ENCODE data around the gene OR1F1.
"Not testable (repeated sequence)": the region's sequence is repeated elsewhere in the genome, so short reads cannot be mapped to it uniquely, and the experiment has no call there.

Gene OR1F1

GRCh38 chr16:3175157-3176093, 12.6 kb upstream of the OR1F1 start:
- Mint-ChIP-seq H3K4me1 (peaks cover 40% of the 10 kb centered on the region), H3K4me3 (peak overlapping the region; percentile 57), H3K27me3 (peaks cover 76% of the 10 kb centered on the region), H3K9me3 (no peaks in the 10 kb centered on the region), H3K36me3 (ENCODE audit: low read depth) (peaks cover 1% of the 10 kb centered on the region), H3K27ac (peak overlapping the region; percentile 90)
- DNase-seq (peak; percentile 79), ATAC-seq (peak; percentile 4)

GRCh38 chr16:3179651-3180050, 8.4 kb upstream of the OR1F1 start:
- no peak overlapping the region for H3K27ac Mint-ChIP-seq
- peaks cover 83% of the 10 kb centered on the region for H3K27me3 Mint-ChIP-seq
- no peaks in the 10 kb centered on the region for H3K9me3 Mint-ChIP-seq
- peaks cover 32% of the 10 kb centered on the region for H3K4me1 Mint-ChIP-seq
- H3K4me3 Mint-ChIP-seq: no peak overlapping the region
- DNase-seq (no peak), ATAC-seq (no peak)
- peaks cover 7% of the 10 kb centered on the region for H3K36me3 Mint-ChIP-seq (ENCODE audit: low read depth)

DNA sequence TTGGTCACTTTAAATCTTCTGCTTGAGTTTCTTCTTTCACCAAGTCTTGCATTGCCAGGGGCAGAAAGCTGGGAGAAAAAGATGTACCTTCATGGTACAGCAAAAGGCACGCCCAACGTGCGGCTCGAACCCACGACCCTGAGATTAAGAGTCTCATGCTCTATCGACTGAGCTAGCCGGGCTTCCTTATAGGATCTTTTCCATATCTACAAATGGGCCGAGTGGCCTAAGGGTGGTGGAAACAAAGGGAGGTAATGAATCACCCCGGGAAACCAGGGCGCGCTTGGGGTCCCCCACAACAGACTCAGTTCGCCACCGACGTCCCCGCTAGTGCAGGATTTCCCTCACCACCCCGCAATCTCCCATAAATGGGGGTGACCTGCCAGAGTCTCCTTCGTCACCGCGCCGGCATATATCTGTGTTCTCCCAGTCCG, 7.5 kb upstream of the OR1F1 start:
- H3K9me3 Mint-ChIP-seq: no peaks in the 10 kb centered on the region
- no peak for ATAC-seq

DNA sequence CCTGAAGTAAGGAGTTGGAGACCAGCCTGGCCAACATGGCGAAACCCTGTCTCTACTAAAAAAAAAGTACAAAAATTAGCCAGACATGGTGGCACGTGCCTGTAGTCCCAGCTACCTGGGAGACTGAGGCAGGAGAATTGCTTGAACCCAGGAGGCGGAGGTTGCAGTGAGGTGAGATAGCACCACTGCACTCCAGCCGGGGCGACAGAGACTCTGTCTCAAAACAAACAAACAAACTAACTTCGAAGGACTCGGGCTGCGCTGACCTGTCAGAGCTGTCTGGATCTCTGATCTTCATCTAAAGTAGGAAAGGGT, 5.8 kb upstream of the OR1F1 start:
- H3K4me3 Mint-ChIP-seq: peak overlapping the region; percentile 81
- ATAC-seq; H3K9me3 Mint-ChIP-seq; H3K36me3 Mint-ChIP-seq (ENCODE audit: low read depth); DNase-seq: not testable (repeated sequence)
- peak overlapping the region; percentile 96 for H3K27ac Mint-ChIP-seq
- peaks cover 26% of the 10 kb centered on the region for H3K4me1 Mint-ChIP-seq
- peaks cover 76% of the 10 kb centered on the region for H3K27me3 Mint-ChIP-seq

More for the DNA sequence above, 7.5 kb upstream of the OR1F1 start:
- peaks cover 82% of the 10 kb centered on the region for H3K27me3 Mint-ChIP-seq
- peak; percentile 55 for DNase-seq
- H3K27ac Mint-ChIP-seq: no peak overlapping the region
- H3K4me1 Mint-ChIP-seq: peaks cover 28% of the 10 kb centered on the region
- H3K36me3 Mint-ChIP-seq (ENCODE audit: low read depth): peaks cover 7% of the 10 kb centered on the region
- H3K4me3 Mint-ChIP-seq: peak overlapping the region; percentile 32

DNA sequence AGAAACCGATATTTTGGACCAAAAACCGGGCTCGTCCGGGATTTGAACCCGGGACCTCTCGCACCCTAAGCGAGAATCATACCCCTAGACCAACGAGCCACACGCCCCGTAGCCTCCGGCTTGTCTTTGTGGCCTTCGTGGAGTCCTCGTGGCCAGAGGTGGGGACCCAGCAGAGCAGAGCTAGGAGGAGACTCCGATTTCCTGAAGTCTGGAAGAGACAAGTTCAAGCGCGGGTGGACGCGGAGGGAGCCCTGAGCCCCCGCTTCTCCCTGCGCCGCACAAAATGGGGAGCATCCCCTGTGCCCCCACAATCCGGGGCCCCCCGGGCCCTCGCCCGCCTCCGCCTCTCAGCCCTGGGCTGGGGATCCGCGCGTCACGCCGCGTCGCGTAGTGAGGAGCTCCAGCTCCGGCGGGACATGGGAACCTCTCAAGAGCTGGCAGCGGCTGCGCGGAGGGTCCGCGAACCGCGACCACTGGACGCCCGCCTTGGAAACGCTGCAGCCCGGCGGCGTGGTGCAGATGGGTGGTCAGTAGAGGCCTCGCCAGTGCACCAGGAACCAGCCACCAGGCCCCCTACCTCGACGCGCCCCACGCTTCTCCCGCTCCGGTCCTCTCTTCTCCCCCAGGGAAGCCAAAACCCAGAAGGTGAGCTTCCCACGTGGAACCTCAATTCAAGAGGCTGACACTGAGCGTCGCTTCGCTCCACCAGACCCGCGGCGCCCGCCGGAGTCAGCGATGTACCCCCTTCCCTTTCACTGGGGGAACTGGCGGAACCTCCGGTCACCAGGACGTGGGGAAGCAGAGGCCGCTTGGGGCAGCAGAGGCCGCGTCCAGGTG, 5.2 kb upstream of the OR1F1 start:
- Mint-ChIP-seq H3K27ac (peak overlapping the region; percentile 96), H3K4me3 (peak overlapping the region; percentile 81), H3K36me3 (ENCODE audit: low read depth) (peaks cover 9% of the 10 kb centered on the region), H3K4me1 (peaks cover 32% of the 10 kb centered on the region), H3K9me3 (no peaks in the 10 kb centered on the region), H3K27me3 (peaks cover 76% of the 10 kb centered on the region)
- ATAC-seq: peak; percentile 72
- peak; percentile 82 for DNase-seq

GRCh38 chr16:3183445-3184139, 4.4 kb upstream of the OR1F1 start:
- Mint-ChIP-seq H3K4me3 (peak overlapping the region; percentile 81), H3K36me3 (ENCODE audit: low read depth) (peaks cover 9% of the 10 kb centered on the region), H3K9me3 (no peaks in the 10 kb centered on the region), H3K27ac (peak overlapping the region; percentile 89), H3K27me3 (peaks cover 75% of the 10 kb centered on the region), H3K4me1 (peaks cover 37% of the 10 kb centered on the region)
- no peak for DNase-seq
- ATAC-seq: no peak

- H3K27ac Mint-ChIP-seq: peak overlapping the region; percentile 92
- peaks cover 15% of the 10 kb centered on the region for H3K36me3 Mint-ChIP-seq (ENCODE audit: low read depth)
- DNase-seq: no peak
- no peak for ATAC-seq
- H3K27me3 Mint-ChIP-seq: peaks cover 76% of the 10 kb centered on the region
- H3K4me3 Mint-ChIP-seq: no peak overlapping the region
- H3K4me1 Mint-ChIP-seq: peaks cover 65% of the 10 kb centered on the region
- H3K9me3 Mint-ChIP-seq: no peaks in the 10 kb centered on the region
These were observed 886 bp upstream of the OR1F1 start for GRCh38 chr16:3186946-3187690.

DNA sequence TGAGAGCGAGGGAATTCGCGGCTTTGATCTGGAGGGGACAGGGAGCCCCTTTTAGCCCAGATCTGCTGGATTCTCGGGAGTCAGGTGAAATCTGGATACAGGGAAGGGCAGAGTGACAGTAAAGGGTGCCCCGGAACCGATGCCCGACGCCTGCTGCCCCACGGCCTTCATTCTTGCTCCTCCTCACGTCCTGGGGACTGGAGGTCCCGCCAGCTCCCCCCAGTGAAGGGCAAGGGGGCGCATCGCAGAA, 596 bp downstream of the OR1F1 start:
- H3K27me3 Mint-ChIP-seq: peaks cover 73% of the 10 kb centered on the region
- H3K4me1 Mint-ChIP-seq: peaks cover 55% of the 10 kb centered on the region
- peak overlapping the region; percentile 94 for H3K27ac Mint-ChIP-seq
- H3K4me3 Mint-ChIP-seq: peak overlapping the region; percentile 79
- no peak for ATAC-seq
- peaks cover 12% of the 10 kb centered on the region for H3K36me3 Mint-ChIP-seq (ENCODE audit: low read depth)
- DNase-seq: no peak
- H3K9me3 Mint-ChIP-seq: no peaks in the 10 kb centered on the region

DNA sequence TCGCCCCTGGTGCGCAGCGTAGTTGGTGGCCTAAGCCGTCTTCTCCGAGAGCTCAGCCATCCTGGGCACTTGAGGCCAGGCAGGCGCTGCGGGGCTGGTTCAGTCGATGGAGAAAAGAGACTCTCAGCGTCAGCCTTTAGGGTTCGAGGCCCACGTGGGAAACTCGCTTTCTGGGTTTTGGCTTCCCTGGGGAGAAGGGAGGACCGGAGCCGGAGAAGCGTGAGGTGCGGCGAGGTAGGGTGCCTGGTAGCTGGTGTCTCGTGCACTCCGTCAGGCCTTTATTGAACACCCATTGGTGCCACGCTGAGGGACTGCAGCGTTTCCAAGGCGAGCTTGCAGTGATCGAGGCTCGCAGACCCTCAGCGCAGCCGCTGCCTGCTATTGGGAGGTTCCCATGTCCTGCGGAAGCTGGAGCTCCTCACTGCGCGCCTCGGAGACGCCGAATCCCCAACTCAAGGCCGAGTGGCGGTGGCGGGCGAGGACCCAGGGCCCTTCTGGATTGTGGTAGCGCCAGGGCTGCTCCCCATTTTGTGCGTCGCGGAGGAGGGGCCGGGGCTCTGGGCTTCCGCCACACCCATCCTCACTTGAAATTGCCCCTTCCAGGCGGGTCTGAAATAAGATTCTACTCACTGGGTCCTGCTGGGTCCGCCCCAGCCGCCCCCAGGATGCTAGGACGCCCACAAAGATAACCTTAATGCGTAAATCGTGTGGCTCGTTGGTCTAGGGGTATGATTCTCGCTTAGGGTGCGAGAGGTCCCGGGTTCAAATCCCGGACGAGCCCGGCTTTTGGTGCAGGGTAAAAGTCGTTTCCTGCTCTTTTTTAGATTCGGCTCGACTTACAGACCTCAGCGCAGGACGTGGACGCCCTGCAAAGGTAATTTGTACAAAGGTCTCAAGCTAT, 1.2 kb downstream of the OR1F1 start:
- peak; percentile 80 for DNase-seq

GRCh38 chr16:3189869-3190268, 1.9 kb downstream of the OR1F1 start:
- DNase-seq: no peak
- no peaks in the 10 kb centered on the region for H3K9me3 Mint-ChIP-seq
- peak overlapping the region; percentile 94 for H3K27ac Mint-ChIP-seq
- H3K4me1 Mint-ChIP-seq: peaks cover 50% of the 10 kb centered on the region
- H3K4me3 Mint-ChIP-seq: peak overlapping the region; percentile 79
- peaks cover 8% of the 10 kb centered on the region for H3K36me3 Mint-ChIP-seq (ENCODE audit: low read depth)
- H3K27me3 Mint-ChIP-seq: peaks cover 76% of the 10 kb centered on the region
- no peak for ATAC-seq

More for the DNA sequence above, 1.2 kb downstream of the OR1F1 start:
- Mint-ChIP-seq H3K27ac (peak overlapping the region; percentile 94), H3K36me3 (ENCODE audit: low read depth) (peaks cover 10% of the 10 kb centered on the region), H3K9me3 (no peaks in the 10 kb centered on the region), H3K4me3 (peak overlapping the region; percentile 79), H3K27me3 (peaks cover 73% of the 10 kb centered on the region), H3K4me1 (peaks cover 50% of the 10 kb centered on the region)
- ATAC-seq: peak; percentile 50

DNA sequence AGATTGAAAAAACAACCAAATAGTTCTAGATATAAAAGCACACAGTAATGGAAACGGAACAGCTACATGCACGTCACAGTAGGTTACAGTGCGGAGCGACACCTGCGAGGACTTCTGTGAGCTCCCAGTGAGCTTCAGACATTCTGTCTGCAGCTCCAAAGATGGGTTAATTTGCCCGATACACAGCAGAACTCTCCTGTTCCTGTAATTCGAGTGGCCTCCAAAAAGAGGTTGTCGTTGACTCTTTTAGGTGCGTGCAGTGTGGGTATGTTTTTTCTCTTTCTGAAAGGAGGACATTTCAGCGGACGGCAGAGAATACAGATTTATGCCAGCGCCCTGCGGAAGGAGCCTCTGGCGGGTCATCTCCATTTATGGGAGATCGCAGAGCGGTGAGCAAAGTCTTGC, 2.9 kb downstream of the OR1F1 start:
- ATAC-seq (no peak), DNase-seq (no peak)
- H3K9me3 Mint-ChIP-seq: no peaks in the 10 kb centered on the region
- H3K4me3 Mint-ChIP-seq: peak overlapping the region; percentile 79
- H3K27me3 Mint-ChIP-seq: peaks cover 76% of the 10 kb centered on the region
- peaks cover 8% of the 10 kb centered on the region for H3K36me3 Mint-ChIP-seq (ENCODE audit: low read depth)
- peaks cover 50% of the 10 kb centered on the region for H3K4me1 Mint-ChIP-seq
- peak overlapping the region; percentile 86 for H3K27ac Mint-ChIP-seq

- Mint-ChIP-seq H3K4me3 (no peak overlapping the region), H3K4me1 (peaks cover 44% of the 10 kb centered on the region), H3K36me3 (ENCODE audit: low read depth) (peaks cover 8% of the 10 kb centered on the region), H3K27ac (no peak overlapping the region), H3K27me3 (peaks cover 72% of the 10 kb centered on the region), H3K9me3 (no peaks in the 10 kb centered on the region)
- no peak for DNase-seq
- no peak for ATAC-seq
These were observed 4.5 kb downstream of the OR1F1 start for GRCh38 chr16:3192476-3193019.

Measured in activated naive CD8-positive, alpha-beta T cell treated with anti-CD3 and anti-CD28 coated beads, Interleukin-2, amount 50 U/mL, for 24 hours (primary cell).